ENCODE measurements around the gene C10orf67. TPM values are rescaled to one million over a fixed set of nuclear protein-coding genes. Genes with fewer than 3 reads are reported as not detected.
"Not testable (repeated sequence)": the region's sequence is repeated elsewhere in the genome, so short reads cannot be mapped to it uniquely, and the experiment has no call there.

The C10orf67 gene
- total RNA-seq, 1 donor = not detected

GRCh38 chr10:23351926-23352519 is 7.4 kb upstream of the C10orf67 start:
- no peak for TF ChIP-seq CTCF (IDR thresholded peaks at IDR 0.05; ENCODE audit: extremely low read depth, low read depth, low read length)
- H3K9me3 ChIP-seq (ENCODE audit: low read depth, low read length) = no peaks in the 10 kb centered on the region
- no peak overlapping the region for H3K4me3 ChIP-seq (ENCODE audit: insufficient read depth, low read length)
- no peak overlapping the region for H3K4me2 ChIP-seq (ENCODE audit: insufficient read depth, low read length)
- peaks cover 14% of the 10 kb centered on the region for H3K4me1 ChIP-seq (ENCODE audit: insufficient read depth, low read length)
- H3K36me3 ChIP-seq (ENCODE audit: insufficient read depth, low read length) = no peaks in the 10 kb centered on the region
- no peak overlapping the region for H2AFZ ChIP-seq (ENCODE audit: low read length)
- DNase-seq (ENCODE audit: insufficient read length, low spot score, missing footprints) = no peak
- H3K27ac ChIP-seq (ENCODE audit: low read depth, low read length) = no peak overlapping the region
- no peaks in the 10 kb centered on the region for H3K27me3 ChIP-seq (ENCODE audit: insufficient read depth, low read length)
- no peaks in the 10 kb centered on the region for H4K20me1 ChIP-seq (ENCODE audit: insufficient read depth, low read length)
- no peaks in the 10 kb centered on the region for H3K79me2 ChIP-seq (ENCODE audit: insufficient read depth, low read length)

GRCh38 chr10:23350706-23351105 is 6.1 kb upstream of the C10orf67 start:
- H3K9me3 ChIP-seq (ENCODE audit: low read depth, low read length); H2AFZ ChIP-seq (ENCODE audit: low read length); H3K4me2 ChIP-seq (ENCODE audit: insufficient read depth, low read length); H3K4me3 ChIP-seq (ENCODE audit: insufficient read depth, low read length); H4K20me1 ChIP-seq (ENCODE audit: insufficient read depth, low read length); H3K36me3 ChIP-seq (ENCODE audit: insufficient read depth, low read length); DNase-seq (ENCODE audit: insufficient read length, low spot score, missing footprints); H3K79me2 ChIP-seq (ENCODE audit: insufficient read depth, low read length); H3K27me3 ChIP-seq (ENCODE audit: insufficient read depth, low read length); H3K27ac ChIP-seq (ENCODE audit: low read depth, low read length): not testable (repeated sequence)
- peaks cover 19% of the 10 kb centered on the region for H3K4me1 ChIP-seq (ENCODE audit: insufficient read depth, low read length)

- Histone ChIP-seq H3K79me2 (ENCODE audit: insufficient read depth, low read length) (no peaks in the 10 kb centered on the region), H3K9me3 (ENCODE audit: low read depth, low read length) (no peaks in the 10 kb centered on the region), H4K20me1 (ENCODE audit: insufficient read depth, low read length) (no peaks in the 10 kb centered on the region), H3K36me3 (ENCODE audit: insufficient read depth, low read length) (no peaks in the 10 kb centered on the region), H3K27ac (ENCODE audit: low read depth, low read length) (no peak overlapping the region), H2AFZ (ENCODE audit: low read length) (no peak overlapping the region), H3K4me3 (ENCODE audit: insufficient read depth, low read length) (no peak overlapping the region), H3K4me2 (ENCODE audit: insufficient read depth, low read length) (no peak overlapping the region), H3K4me1 (ENCODE audit: insufficient read depth, low read length) (peaks cover 20% of the 10 kb centered on the region), H3K27me3 (ENCODE audit: insufficient read depth, low read length) (no peaks in the 10 kb centered on the region)
- DNase-seq (ENCODE audit: insufficient read length, low spot score, missing footprints) = peak; percentile 58
- no peak for TF ChIP-seq CTCF (IDR thresholded peaks at IDR 0.05; ENCODE audit: extremely low read depth, low read depth, low read length)
These were observed 1.3 kb upstream of the C10orf67 start for GRCh38 chr10:23345861-23346260.

GRCh38 chr10:23343591-23344240 is 881 bp downstream of the C10orf67 start:
- Histone ChIP-seq H3K4me1 (ENCODE audit: insufficient read depth, low read length) (peaks cover 25% of the 10 kb centered on the region), H3K9me3 (ENCODE audit: low read depth, low read length) (no peaks in the 10 kb centered on the region), H4K20me1 (ENCODE audit: insufficient read depth, low read length) (no peaks in the 10 kb centered on the region), H3K4me3 (ENCODE audit: insufficient read depth, low read length) (peak overlapping the region; percentile 76), H2AFZ (ENCODE audit: low read length) (peak overlapping the region; percentile 83), H3K27me3 (ENCODE audit: insufficient read depth, low read length) (no peaks in the 10 kb centered on the region), H3K27ac (ENCODE audit: low read depth, low read length) (no peak overlapping the region), H3K4me2 (ENCODE audit: insufficient read depth, low read length) (peak overlapping the region; percentile 81), H3K36me3 (ENCODE audit: insufficient read depth, low read length) (no peaks in the 10 kb centered on the region), H3K79me2 (ENCODE audit: insufficient read depth, low read length) (no peaks in the 10 kb centered on the region)
- TF ChIP-seq CTCF (IDR thresholded peaks at IDR 0.05; ENCODE audit: extremely low read depth, low read depth, low read length) = no peak
- peak; percentile 89 for DNase-seq (ENCODE audit: insufficient read length, low spot score, missing footprints)
